NCI-H748 (cell line): ENCODE data around the gene ERMARD.

Experiments
- DNase-seq: peaks from one replicate; lab custom pipeline; 2025; ENCODE audit not compliant: unreplicated experiment; lab: John Stamatoyannopoulos, UW

Gene ERMARD

DNA sequence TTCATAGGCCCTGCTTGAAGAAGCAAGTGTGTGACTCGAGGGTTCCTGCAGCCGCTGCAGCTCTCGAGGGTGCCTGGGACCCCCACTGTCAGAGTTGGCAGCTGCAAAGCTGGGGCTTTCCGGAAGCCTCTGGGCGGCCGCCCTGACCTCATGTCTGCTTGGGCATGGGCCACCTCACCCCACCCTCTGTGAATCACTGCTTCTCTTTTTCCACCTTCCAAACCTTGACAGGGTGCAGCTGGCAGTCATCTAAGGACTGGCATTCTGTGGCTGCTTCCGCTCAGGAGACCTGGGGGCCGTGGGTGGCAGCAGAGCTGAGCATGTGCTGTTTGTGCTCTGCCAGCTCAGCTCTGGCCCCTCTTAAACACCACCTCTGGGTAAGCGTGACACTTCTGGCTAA, 32.0 kb downstream of the ERMARD start:
- DNase-seq, result no peak

DNA sequence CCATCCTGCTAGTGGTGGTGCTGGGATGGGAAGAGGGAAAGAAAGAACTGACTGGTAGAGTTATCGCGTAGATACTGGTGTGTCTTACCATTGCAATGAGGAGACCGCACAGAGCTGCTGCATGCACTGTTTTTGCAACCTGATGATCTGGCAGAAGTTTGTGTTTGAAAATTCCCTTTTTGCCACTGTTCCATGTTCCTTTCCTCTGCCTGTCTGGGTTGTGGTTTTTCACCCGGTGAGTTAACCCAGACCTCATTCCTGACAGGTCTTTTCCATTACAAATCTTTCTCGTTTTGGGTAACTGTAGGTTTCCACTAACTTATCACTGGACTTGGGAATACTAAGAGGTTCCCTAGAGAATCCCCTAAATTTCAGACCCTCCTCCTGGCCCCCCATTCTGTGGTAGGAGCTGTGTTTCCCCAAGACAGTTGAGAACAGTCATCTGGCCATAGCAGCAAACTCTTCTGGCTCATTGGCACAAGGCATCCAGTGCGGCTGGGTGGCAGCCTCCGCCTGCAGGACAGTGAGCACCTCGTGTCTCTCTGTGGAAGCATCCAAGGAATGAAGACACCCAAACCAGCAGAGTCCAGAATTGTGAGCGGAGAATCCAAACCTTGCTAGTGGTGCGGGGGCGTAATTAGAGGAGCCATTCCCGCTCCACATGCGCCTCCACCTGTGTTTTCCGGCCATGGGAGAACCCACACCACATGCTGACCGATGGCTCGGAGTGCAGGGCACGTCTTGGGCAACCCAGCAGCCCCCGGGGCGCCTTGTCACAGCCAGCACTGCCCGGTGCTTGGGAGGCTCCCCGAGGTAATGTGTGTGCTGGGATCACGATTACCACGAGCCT, 32.8 kb downstream of the ERMARD start:
- no peak for DNase-seq

- DNase-seq, result no peak
Observed at GRCh38 chr6:169784821-169785340, 33.5 kb downstream of the ERMARD start.

DNA sequence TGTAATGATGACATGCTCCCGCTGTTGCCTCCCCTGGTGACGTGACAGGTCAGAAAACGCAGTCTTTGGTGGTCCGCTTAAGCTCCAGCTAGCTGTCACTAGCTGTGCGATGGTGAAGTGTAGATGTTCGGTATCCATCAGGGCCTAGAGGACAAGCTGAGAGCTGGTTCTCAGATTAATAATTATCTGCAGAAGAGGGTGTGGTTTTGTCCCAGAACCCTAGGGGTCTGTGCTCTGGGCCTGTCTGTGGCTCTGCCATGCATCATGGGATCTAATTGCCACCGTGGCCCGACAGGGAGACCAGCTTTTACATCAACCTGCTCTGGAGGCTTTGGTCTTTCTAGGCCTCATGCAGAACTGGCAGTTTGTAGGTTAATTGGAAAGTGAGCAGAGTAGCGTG, 34.1 kb downstream of the ERMARD start:
- DNase-seq, result no peak

DNA sequence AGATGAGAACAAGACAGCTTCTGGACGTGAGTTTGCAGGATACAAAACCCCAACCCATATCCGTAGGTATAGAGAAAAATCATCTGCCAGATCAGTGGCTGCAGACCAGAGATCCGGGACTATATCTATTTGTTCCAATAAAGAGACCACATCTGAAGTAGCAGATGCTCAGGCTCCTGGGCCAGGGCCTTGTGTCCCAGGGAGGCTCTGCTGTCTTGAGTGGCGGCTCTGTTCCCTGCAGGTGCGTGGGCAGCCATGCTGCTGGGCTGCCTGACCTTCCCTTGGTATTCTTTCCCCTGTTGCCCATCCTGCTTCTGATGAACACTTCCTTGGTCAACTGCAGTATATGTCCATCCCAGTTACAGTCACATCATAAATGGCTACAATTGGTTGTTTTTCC, 34.9 kb downstream of the ERMARD start:
- DNase-seq, result no peak

DNA sequence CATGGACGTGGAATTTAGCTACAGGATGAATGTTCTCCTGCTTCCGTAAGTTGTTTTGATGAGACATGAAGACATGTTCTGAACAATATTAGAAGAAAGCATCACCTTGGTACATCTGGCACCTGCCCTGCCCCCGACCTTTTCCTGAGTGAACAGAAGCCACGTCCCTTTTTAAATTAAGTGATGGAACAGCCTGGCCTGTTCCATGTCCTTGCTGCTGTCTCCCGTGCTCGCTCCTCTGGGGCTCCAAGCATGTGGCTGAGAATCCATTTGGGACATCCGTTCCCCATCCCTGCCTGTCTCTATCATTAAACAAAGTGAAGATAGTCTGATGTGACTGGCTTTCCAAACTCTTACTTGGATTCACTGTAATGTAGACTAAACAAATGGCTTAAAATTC, 36.4 kb downstream of the ERMARD start:
- no peak for DNase-seq

DNA sequence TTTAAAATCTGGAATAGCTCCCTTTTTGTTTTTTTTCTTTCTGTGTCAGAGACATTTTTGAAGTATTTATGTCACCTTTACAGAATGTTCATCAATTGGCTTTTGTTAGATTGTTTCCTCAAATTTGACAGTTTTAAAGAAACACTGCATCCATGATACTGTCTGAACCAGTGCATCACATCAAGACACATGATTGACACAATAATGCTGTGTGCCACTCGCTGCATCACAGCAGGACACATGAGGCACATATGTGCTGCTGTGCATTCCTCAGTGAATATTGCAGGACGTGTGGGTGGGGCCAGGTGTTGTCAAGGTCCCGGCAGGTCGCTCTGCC, 37.4 kb downstream of the ERMARD start:
- no peak for DNase-seq

DNA sequence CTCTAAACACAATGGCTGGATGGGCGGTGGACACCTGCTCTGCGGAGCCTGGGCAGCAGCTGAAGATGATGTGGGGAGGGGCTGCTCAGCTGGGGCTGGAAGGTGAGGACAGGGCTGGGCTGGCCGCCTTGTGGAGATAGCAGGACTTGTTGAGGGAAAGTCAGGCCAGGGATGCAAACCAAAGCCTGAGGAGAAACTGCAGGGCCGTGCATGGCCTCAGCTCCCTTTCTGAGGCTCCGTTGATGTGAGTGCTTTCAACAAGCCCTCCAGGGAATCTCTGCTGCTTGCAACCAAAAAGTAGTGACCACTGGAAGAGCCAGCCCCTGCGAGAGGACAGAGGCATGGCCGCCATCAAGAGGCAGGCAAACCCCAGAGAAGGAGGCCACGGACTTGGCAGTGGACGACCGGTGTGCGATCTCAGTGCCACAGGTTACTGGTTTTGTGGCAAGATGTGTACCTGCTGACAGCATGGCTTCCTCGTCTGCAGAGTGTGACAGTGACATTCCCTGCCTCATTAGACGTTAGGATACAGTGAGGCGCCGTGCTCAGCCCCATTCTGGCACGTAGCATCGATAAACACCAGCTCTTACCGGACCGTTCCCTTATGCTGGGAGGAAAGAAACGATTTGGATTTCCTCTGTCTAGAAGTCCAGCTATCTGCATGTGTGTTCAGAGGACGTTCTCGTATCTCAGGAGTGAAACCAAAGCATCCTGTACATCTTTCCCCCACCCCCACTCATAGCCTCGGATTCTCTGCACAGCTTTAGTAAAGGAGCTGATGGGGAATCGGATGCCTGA, 37.9 kb downstream of the ERMARD start:
- DNase-seq, result peak; percentile 94

DNA sequence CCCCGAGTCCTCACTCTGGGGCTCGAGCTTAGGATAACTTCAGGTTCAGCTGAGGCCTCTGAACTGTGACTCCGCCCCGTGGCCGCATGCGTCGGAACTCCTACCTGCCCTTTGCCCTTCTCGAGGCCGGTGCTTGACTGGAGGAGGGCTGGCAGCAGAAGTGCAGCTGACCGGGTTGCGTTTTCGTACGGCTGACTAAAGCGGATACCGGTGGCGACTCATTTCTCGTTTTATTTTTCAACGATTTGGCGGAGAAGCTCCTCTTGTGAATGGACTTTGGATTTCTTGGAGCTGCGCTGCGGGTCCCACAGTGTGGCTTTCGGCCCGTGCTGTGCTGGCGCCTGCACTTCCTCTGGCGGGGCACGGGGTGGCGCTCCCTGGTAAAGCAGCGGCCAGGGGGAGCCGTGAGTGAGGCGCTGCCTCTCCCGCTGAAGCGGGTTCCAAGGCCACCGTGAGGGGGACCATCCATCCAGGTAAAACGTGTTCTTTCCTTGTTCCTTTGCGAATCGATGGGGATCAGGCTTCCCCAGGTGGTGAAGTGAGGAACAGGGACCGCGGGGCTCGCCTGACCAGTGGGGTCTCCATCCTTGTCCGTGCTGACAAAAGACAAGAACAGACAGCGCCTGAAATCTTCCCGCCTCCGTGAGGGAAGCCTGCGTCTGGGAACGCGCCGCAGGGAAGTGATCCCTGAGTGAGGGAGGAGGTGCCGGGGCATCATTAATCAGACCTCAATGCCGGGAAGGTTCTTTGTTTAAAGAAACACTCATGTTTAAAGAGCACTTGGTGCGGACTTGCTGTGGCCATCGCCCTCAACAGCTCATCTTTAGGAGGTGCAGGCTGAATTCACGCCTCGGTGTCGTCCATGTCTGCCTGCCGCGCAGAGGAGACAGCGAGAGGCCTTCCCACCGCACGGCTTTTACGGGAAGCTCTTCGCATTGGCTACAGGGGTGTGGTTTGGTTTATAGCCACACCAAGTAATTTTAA, 38.8 kb downstream of the ERMARD start:
- DNase-seq, result peak; percentile 95

GRCh38 chr6:169791721-169792131, 40.3 kb downstream of the ERMARD start:
- no peak for DNase-seq

DNA sequence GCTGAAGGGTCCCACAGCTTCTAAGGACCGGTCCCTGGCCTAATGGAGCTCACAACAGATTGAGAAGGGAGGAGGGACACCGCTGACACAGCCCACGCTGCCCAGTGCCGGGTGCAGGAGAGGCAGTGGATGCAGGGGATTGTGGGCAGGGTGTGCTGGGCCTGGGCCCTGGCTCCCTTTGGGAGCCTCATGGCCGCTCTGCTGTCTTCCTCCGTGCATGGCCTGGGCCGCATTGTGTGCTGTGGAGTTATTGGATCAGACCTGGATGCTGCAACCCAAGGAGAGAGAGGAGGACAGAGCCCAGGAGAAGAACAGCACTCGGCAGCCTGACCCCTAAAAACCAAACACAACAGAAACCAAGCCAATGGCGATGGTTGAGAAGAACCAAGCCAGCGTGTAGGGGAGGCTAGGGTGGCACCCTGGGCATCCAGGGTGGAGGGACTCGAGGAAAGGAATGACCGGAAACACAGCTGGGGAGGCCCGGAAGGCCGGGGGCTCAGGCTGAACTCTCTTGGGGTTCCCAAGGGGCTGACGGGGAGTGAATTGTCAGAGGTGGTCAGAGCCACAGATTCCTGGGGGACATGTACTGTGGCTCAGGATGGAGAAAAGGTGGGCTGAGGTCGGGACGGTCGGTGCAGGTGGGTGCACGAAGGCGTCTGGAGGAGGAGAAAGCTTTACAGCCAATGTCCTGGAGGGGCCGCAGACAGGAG, 41.0 kb downstream of the ERMARD start:
- DNase-seq, result no peak

- no peak for DNase-seq
Observed at GRCh38 chr6:169793408-169793807, 42.0 kb downstream of the ERMARD start.

DNA sequence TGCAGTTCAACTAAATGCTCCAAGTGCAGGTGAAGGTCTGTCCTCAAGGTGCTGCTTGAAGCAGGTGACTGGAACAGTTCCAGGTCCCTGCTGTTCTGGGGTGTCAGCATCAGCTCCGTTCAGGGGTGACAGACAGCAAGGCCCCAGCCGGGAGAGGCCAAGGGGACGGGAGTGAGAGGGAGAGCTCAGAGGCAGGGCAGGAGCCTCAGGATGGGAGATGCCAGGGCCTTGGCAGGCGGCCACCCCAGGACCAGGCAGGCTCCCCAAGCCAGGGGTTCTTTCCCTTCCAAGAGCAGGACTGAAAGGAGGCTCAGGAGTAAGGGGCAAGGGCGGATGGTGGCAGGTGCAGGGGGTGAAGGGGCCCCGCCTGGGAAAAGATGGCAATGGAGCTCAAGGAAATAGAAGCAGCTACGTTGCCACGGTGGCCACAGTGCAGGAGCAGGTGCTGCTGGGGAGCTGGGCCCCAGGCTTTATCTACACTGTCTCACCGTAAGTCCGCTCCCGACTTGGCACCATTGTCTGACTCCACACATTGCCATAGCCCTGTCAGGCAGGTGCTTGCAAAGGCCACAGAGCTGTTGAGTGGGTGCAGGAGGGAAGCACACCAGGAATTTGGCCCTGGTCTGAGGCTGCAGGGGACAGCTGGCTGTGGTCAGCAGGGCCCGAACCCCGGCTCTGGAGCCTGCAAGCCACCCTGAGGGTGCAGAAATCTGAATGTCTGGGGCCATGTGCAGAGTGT, 43.1 kb downstream of the ERMARD start:
- peak; percentile 17 for DNase-seq

DNA sequence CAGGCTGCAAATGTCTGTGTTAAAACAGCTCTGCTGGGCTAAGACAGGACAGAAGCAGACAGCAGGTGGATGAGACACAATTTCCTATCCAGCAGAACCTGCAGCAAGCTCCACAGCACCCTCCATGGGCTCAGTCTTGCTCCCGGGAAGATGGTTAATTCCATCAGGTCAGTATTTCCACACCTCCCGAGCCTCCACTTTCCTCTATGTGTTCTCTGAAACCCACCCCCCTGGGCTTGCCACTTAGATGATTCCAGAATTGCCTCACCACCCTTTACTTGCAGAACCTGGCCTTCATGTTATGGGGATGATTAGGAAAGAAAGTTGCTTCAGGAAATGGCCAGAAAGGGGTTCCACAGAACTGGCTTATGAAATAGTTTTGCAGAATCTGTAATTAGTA, 43.8 kb downstream of the ERMARD start:
- DNase-seq, result no peak

- DNase-seq, result no peak
Observed at GRCh38 chr6:169798764-169799473, 47.5 kb downstream of the ERMARD start.

DNA sequence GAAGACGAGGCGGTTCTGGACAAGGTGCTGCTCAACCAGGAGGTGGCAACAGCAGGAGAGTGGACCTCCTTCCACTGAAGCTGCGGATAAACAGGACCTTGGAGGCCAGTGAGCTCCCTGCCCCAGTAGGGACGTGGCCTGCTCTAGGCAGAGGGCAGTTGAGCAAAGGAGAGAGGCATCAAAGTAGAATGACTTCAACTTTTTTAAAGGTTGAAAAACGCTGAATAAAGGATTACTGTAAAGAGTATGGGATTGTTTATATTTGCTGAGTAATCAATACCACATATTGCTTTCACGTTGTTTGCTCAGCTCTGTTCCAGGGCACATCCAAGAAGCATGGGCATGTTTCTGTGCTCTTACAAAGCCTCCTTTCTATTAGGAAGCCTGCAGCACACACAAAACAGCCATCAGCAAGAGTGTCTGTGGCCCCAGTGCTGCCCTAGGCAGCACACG, 48.1 kb downstream of the ERMARD start:
- peak; percentile 26 for DNase-seq

GRCh38 chr6:169800116-169800667, 48.8 kb downstream of the ERMARD start:
- DNase-seq, result no peak

DNA sequence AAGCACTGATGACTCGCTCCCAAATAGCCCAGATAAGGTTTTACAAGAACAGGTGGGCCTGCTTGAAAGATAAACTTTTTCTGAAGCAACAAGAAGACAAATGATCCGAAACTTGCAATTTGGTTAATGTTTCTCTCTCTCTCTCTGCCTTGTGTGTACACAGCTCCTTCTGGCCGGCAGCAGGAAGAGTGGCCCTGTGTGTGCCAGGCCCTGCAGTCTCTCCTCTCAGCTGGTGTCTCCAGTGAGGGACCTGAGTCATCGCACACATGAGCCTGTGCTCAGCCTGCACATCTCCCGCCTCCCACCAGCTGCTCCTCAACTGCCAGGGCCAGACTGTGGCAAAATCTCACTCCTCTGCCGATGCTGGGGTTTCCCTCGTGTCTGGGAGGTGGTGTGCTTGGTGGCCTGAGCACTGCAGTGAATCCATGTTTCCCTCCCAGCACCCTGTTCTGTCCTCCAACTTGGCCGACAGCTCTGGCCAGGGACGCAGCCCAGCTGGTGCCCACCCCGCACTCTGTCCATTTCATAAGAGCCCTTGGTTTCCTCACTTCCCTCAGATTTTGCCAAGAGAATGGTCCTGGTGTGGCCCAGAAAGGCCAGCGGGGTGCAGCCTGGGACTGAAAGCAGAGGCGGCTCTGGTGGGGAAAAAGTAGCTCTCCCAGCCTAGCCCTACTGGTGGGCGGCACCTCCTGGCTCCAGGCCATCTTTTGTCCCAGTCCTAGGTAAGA, 49.4 kb downstream of the ERMARD start:
- DNase-seq, result peak; percentile 16
